Nephron (organoid): Measurements from ENCODE around the gene LNX1.
A peak's percentile ranks its signal among the peaks of the same experiment; 100 is the strongest.

Experiments
- H3K27ac Mint-ChIP-seq, 3 experiments: 2 replicates each; pipeline ENCODE4 v1.8.0; 2020; ENCODE audit warnings: mixed read lengths in 3 of 3, mild to moderate bottlenecking in 2 of 3, moderate library complexity in 1 of 3
- H3K27me3 Mint-ChIP-seq: 2 replicates; pipeline ENCODE4 v1.8.0; 2021; ENCODE audit warnings: low read depth, mild to moderate bottlenecking, moderate library complexity, mixed read lengths
- H3K36me3 Mint-ChIP-seq: 2 replicates; pipeline ENCODE4 v1.8.0; 2020; ENCODE audit warnings: low read depth, mixed read lengths
- H3K4me1 Mint-ChIP-seq: 2 replicates; pipeline ENCODE4 v1.8.0; 2020; ENCODE audit warnings: mixed read lengths
- H3K4me3 Mint-ChIP-seq, 3 experiments: 2 replicates each; pipeline ENCODE4 v1.8.0; 2020; ENCODE audit warnings: mild to moderate bottlenecking in 3 of 3, mixed read lengths in 3 of 3, moderate library complexity in 2 of 3
- H3K9me3 Mint-ChIP-seq: 2 replicates; pipeline ENCODE4 v1.8.0; 2020; ENCODE audit warnings: mixed read lengths
- TF ChIP-seq, protein P1 (sequence below), 3 experiments: fragments of 200-600 bp; sonication (generic); IDR thresholded peaks; one replicate each; pipeline ENCODE4 v1.5.0; 2021; ENCODE audit warnings: antibody characterized with exemption in 3 of 3; ENCODE audit not compliant: unreplicated experiment in 3 of 3

LNX1 gene

GRCh38 chr4:53572600-53572994 lies 18.7 kb downstream of the LNX1 start:
- no peak overlapping the region for H3K27ac Mint-ChIP-seq
- peaks cover 4% of the 10 kb centered on the region for H3K9me3 Mint-ChIP-seq
- H3K36me3 Mint-ChIP-seq, result peaks cover 10% of the 10 kb centered on the region
- TF ChIP-seq, protein P1, sequence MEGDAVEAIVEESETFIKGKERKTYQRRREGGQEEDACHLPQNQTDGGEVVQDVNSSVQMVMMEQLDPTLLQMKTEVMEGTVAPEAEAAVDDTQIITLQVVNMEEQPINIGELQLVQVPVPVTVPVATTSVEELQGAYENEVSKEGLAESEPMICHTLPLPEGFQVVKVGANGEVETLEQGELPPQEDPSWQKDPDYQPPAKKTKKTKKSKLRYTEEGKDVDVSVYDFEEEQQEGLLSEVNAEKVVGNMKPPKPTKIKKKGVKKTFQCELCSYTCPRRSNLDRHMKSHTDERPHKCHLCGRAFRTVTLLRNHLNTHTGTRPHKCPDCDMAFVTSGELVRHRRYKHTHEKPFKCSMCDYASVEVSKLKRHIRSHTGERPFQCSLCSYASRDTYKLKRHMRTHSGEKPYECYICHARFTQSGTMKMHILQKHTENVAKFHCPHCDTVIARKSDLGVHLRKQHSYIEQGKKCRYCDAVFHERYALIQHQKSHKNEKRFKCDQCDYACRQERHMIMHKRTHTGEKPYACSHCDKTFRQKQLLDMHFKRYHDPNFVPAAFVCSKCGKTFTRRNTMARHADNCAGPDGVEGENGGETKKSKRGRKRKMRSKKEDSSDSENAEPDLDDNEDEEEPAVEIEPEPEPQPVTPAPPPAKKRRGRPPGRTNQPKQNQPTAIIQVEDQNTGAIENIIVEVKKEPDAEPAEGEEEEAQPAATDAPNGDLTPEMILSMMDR (IDR thresholded peaks at IDR 0.05; ENCODE audit: unreplicated experiment in 3 of 3), result no peak
- no peaks in the 10 kb centered on the region for H3K27me3 Mint-ChIP-seq
- no peak overlapping the region for H3K4me3 Mint-ChIP-seq
- H3K4me1 Mint-ChIP-seq, result peaks cover 14% of the 10 kb centered on the region

DNA sequence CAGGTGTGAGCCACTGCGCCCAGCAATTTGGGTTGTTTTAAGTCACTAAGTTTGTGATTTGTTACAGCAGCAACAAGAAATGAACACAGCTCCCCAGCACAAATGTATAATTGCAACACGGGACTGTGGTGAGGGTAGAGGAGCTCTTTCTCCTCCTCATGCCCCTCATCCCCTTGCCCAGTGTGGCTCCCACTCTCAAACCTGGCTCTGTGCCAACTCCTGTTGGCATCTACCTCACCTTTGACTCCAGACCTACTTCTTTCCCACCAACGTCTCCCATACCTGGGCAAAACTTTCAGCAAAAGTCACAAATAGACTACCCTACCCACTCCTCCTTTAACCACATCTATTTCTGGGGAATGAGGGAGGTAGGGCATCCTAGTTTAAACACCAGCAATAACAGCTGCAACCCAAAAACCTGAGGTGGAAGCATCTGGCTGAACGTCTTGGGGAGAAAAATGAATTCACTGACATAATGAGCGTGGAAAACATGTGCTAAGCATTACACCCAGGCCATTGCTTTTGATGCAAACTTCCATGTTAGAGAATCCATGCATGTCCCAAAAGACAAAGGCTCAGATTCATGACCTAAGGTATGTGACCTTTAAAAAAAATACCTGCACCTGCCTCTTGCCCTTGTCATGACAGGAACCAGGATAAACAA lies 19.2 kb downstream of the LNX1 start:
- TF ChIP-seq, protein P1 (IDR thresholded peaks at IDR 0.05; ENCODE audit: unreplicated experiment in 3 of 3), result no peak
- Mint-ChIP-seq H3K27me3 (no peaks in the 10 kb centered on the region), H3K36me3 (peaks cover 10% of the 10 kb centered on the region), H3K4me3 (no peak overlapping the region), H3K4me1 (peaks cover 8% of the 10 kb centered on the region), H3K9me3 (peaks cover 7% of the 10 kb centered on the region), H3K27ac (no peak overlapping the region)

GRCh38 chr4:53563824-53564223 lies 27.5 kb downstream of the LNX1 start:
- Mint-ChIP-seq H3K27ac (no peak overlapping the region), H3K9me3 (peaks cover 3% of the 10 kb centered on the region), H3K4me1 (peaks cover 16% of the 10 kb centered on the region), H3K4me3 (no peak overlapping the region), H3K27me3 (no peaks in the 10 kb centered on the region), H3K36me3 (no peaks in the 10 kb centered on the region)
- TF ChIP-seq, protein P1 (IDR thresholded peaks at IDR 0.05; ENCODE audit: unreplicated experiment in 3 of 3), result no peak

DNA sequence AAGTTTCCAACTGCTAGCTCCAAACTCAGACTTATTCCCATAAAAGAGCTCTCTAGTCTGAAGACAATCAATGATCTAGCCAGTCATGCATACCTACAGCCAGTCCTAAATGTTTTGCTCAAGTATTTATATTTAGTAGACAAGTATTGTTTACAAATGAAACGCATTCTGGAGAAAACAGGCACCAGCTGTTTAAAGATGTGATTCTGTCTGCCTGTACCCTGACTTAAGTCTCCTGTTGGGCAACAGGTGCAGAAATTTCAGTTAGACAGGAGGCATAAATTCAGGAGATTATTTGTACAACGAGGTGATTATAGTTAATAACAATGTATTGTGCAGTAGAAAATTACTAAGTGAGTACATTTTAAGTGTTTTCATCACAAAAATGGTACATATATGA lies 28.9 kb downstream of the LNX1 start:
- TF ChIP-seq, protein P1 (IDR thresholded peaks at IDR 0.05; ENCODE audit: unreplicated experiment in 3 of 3), result no peak
- no peaks in the 10 kb centered on the region for H3K36me3 Mint-ChIP-seq
- no peaks in the 10 kb centered on the region for H3K27me3 Mint-ChIP-seq
- H3K9me3 Mint-ChIP-seq, result peaks cover 2% of the 10 kb centered on the region
- peaks cover 27% of the 10 kb centered on the region for H3K4me1 Mint-ChIP-seq
- peak overlapping the region in 1 of 3 experiments; percentile 31 for H3K27ac Mint-ChIP-seq
- no peak overlapping the region for H3K4me3 Mint-ChIP-seq

DNA sequence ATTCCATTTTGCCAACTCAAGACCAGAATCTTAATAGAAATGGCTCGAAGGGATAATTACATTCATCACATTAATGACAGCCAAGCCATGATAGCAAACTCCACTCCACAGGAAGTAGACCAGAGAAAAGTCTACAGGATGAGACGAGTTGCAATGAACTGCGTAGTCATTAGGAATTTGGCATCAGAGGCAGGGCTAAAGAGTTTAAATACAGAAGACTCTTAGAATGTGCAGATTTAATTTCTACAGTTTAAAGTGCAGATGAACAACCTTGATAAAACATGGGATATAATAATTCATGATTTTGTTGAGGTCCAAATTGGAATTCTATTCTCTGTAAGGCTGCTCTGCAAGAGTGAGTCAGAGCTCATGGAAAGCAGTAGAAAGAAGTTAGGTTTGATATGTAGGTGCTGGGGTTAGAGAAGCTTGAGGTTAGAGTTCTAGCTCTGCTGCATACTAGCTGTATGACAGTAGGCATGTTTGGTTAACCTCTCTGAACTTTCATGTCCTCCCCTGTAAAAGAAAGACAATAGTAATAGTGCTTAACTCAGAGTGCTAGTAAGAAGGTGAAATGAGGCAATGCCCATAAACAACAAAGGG lies 32.2 kb downstream of the LNX1 start:
- H3K4me1 Mint-ChIP-seq, result peaks cover 30% of the 10 kb centered on the region
- H3K4me3 Mint-ChIP-seq, result no peak overlapping the region
- TF ChIP-seq, protein P1 (IDR thresholded peaks at IDR 0.05; ENCODE audit: unreplicated experiment in 3 of 3), result no peak
- H3K9me3 Mint-ChIP-seq, result peaks cover 2% of the 10 kb centered on the region
- no peaks in the 10 kb centered on the region for H3K36me3 Mint-ChIP-seq
- peak overlapping the region in 2 of 3 experiments; percentile 39 to 62 for H3K27ac Mint-ChIP-seq
- H3K27me3 Mint-ChIP-seq, result no peaks in the 10 kb centered on the region
